K562 (cell line): ENCODE measurements around the gene PM20D2. TPM values are rescaled to one million over a fixed set of nuclear protein-coding genes. Genes with fewer than 3 reads are reported as not detected.

Experiments used
- ASH1L ChIP-seq: fragments of 450-650 bp; IDR thresholded peaks from 2 replicates; pipeline ENCODE4 v1.6.1; 2018; ENCODE audit warnings: borderline replicate concordance, mild to moderate bottlenecking, low read depth; ENCODE audit not compliant: partially characterized antibody
- BDP1 ChIP-seq: IDR thresholded peaks from 3 replicates; pipeline ENCODE4 v1.6.1; 2011; ENCODE audit not compliant: insufficient read length, insufficient read depth
- BRF1 ChIP-seq: IDR thresholded peaks from 3 replicates; pipeline ENCODE4 v1.6.1; 2011; ENCODE audit warnings: borderline replicate concordance, mild to moderate bottlenecking; ENCODE audit not compliant: insufficient read length; ENCODE audit errors: extremely low read depth
- DACH1 ChIP-seq: fragments of 450-650 bp; IDR thresholded peaks from 2 replicates; pipeline ENCODE4 v1.6.1; 2018; ENCODE audit not compliant: partially characterized antibody
- FOXA1 ChIP-seq: fragments of 450-650 bp; IDR thresholded peaks from 2 replicates; pipeline ENCODE4 v1.6.1; 2016; ENCODE audit warnings: mild to moderate bottlenecking, borderline replicate concordance
- KLF6 ChIP-seq: fragments of 250-450 bp; sonication (Bioruptor Pico); IDR thresholded peaks from 2 replicates; pipeline ENCODE4 v1.4.0; 2020; ENCODE audit warnings: mild to moderate bottlenecking, moderate library complexity, borderline replicate concordance
- MECOM ChIP-seq: fragments of 250-450 bp; sonication (Bioruptor Pico); IDR thresholded peaks from 2 replicates; pipeline ENCODE4 v1.8.0; 2022; ENCODE audit warnings: inconsistent platforms
- NONO ChIP-seq, 2 experiments: fragments of 200-400 bp in 1 of 2; fragments of 450-650 bp in 1 of 2; formaldehyde crosslinking in 1 of 2; IDR thresholded peaks; 2 replicates each; pipeline ENCODE4 v1.6.1; 2017; ENCODE audit warnings: low read depth in 2 of 2, mild to moderate bottlenecking in 2 of 2, moderate library complexity in 2 of 2, low read length in 1 of 2
- NR1H2 ChIP-seq: sonication (generic); formaldehyde crosslinking; IDR thresholded peaks from 2 replicates; pipeline ENCODE4 v1.4.0; 2020; ENCODE audit warnings: mild to moderate bottlenecking, missing genetic modification reagents
- POLR2AphosphoS2 ChIP-seq: IDR thresholded peaks from 2 replicates; pipeline ENCODE4 v1.6.1; 2012; ENCODE audit warnings: low read length, improper control_type of control experiment
- SMAD3 ChIP-seq: fragments of 450-650 bp; formaldehyde crosslinking; conservative IDR thresholded peaks from 2 replicates; pipeline ENCODE4 v1.4.0; 2020; ENCODE audit warnings: mild to moderate bottlenecking
- SMC3 ChIP-seq: conservative IDR thresholded peaks from 2 replicates; pipeline ENCODE4 v1.6.1; 2011; ENCODE audit warnings: low read depth, low read length, improper control_type of control experiment; ENCODE audit not compliant: insufficient read depth
- SOX6 ChIP-seq: fragments of 450-650 bp; IDR thresholded peaks from 2 replicates; pipeline ENCODE4 v1.6.1; 2014; ENCODE audit warnings: mild to moderate bottlenecking
- TAF15 ChIP-seq: fragments of 200-400 bp; formaldehyde crosslinking; IDR thresholded peaks from 2 replicates; pipeline ENCODE4 v1.6.1; 2017; ENCODE audit warnings: mild to moderate bottlenecking, low read depth, low read length, moderate library complexity
- XRCC3 ChIP-seq: fragments of 450-650 bp; IDR thresholded peaks from 2 replicates; pipeline ENCODE4 v1.6.1; 2017; ENCODE audit warnings: mild to moderate bottlenecking, moderate library complexity
- ZNF445 ChIP-seq: fragments of 250-450 bp; sonication (Bioruptor Pico); IDR thresholded peaks from 2 replicates; pipeline ENCODE4 v1.4.0; 2020; ENCODE audit warnings: low read depth, mild to moderate bottlenecking, moderate library complexity
- polyA plus RNA-seq, 8 experiments: library from polyadenylated mRNA; depleted of rRNA in 4 of 8; stranded (reverse) in 5 of 8; unstranded in 3 of 8; fragments of >200 nt; fragmentation: Nextera tagmentation in 2 of 8; fragmentation: Illumina TruSeq in 1 of 8; extraction: Ambion mirVana in 2 of 8; extraction: Trizol in 1 of 8; gene quantifications; 2 replicates each; pipeline versions ENCODE4 v1.2.1 to v1.2.3, GENCODE V29; 2011 to 2014; ENCODE audit warnings: inconsistent platforms in 1 of 8, missing spikeins in 1 of 8
- total RNA-seq, 7 experiments: library from RNA; depleted of rRNA in 6 of 7; stranded (reverse); fragments of >200 nt in 6 of 7; fragmentation: Illumina TruSeq in 2 of 7; extraction: Trizol in 2 of 7; gene quantifications; 2 replicates each; pipeline versions ENCODE4 v1.2.1 to v1.2.3, GENCODE V29; 2011 to 2021; ENCODE audit warnings: low replicate concordance in 1 of 7
- TF ChIP-seq, protein P1 (sequence below), 3 experiments: IDR thresholded peaks in 2 of 3; conservative IDR thresholded peaks in 1 of 3; 2 replicates each; pipeline ENCODE4 v1.5.1; 2011 to 2012; ENCODE audit warnings: low read length in 3 of 3, mild to moderate bottlenecking in 3 of 3, control low read depth in 2 of 3, improper control_type of control experiment in 1 of 3, inconsistent platforms in 1 of 3, low read depth in 1 of 3, mixed read lengths in 1 of 3, moderate library complexity in 1 of 3; ENCODE audit not compliant: insufficient read depth in 2 of 3
- TF ChIP-seq, protein P2 (sequence below), 2 experiments: fragments of 250-450 bp in 1 of 2; fragments of 450-650 bp in 1 of 2; sonication (Bioruptor Pico) in 1 of 2; IDR thresholded peaks; 2 replicates each; pipeline versions ENCODE4 v1.6.1 to v1.8.0; 2016 to 2021; ENCODE audit warnings: mild to moderate bottlenecking in 2 of 2, moderate library complexity in 2 of 2, missing compliant biosample characterization in 1 of 2, missing genetic modification characterization in 1 of 2
- TF ChIP-seq, protein P3 (sequence below): fragments of 450-650 bp; formaldehyde crosslinking; IDR thresholded peaks from 2 replicates; pipeline ENCODE4 v1.4.0; 2020; ENCODE audit warnings: mild to moderate bottlenecking, moderate library complexity
- TF ChIP-seq, protein P4 (sequence below): sonication (generic); formaldehyde crosslinking; IDR thresholded peaks from 2 replicates; pipeline ENCODE4 v1.8.0; 2022; ENCODE audit warnings: mild to moderate bottlenecking, missing genetic modification reagents, borderline replicate concordance
- TF ChIP-seq, protein P5 (sequence below): fragments of 250-450 bp; sonication (Bioruptor Pico); IDR thresholded peaks from 2 replicates; pipeline ENCODE4 v1.5.0; 2020; ENCODE audit warnings: mild to moderate bottlenecking

PM20D2 gene
- total and polyA plus RNA-seq, 9 of the 15 experiments (the other 6 are each of a cell fraction or from before 2014, with no cell fraction given) = 0.30 to 2.6 (median 1.00) TPM

DNA sequence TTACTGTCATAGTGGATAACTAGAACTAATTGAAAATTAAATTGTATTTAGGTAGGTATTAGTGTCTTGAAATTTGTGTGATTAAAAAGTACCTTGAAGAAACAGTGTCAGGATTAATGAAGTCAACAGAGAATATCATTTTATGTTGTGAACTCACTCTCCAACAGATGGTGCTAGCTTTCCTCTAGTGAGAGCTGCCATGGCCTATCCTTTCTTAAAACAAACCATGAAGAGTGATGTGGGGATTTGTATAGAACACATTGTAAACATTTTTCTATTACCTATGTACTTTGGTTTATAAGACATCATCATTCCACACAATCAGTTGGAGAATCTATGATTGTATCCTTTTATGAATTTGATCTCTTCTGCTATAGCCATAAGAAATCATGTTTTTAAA is 23.2 kb upstream of the PM20D2 start (continued):
- TF ChIP-seq, protein P1, sequence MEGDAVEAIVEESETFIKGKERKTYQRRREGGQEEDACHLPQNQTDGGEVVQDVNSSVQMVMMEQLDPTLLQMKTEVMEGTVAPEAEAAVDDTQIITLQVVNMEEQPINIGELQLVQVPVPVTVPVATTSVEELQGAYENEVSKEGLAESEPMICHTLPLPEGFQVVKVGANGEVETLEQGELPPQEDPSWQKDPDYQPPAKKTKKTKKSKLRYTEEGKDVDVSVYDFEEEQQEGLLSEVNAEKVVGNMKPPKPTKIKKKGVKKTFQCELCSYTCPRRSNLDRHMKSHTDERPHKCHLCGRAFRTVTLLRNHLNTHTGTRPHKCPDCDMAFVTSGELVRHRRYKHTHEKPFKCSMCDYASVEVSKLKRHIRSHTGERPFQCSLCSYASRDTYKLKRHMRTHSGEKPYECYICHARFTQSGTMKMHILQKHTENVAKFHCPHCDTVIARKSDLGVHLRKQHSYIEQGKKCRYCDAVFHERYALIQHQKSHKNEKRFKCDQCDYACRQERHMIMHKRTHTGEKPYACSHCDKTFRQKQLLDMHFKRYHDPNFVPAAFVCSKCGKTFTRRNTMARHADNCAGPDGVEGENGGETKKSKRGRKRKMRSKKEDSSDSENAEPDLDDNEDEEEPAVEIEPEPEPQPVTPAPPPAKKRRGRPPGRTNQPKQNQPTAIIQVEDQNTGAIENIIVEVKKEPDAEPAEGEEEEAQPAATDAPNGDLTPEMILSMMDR (IDR thresholded peaks at IDR 0.05 in 2 of 3, conservative IDR thresholded peaks at IDR 0.05 in 1 of 3; ENCODE audit: insufficient read depth in 2 of 3, low read depth in 1 of 3, low read length in 3 of 3) = peak; percentile 2 to 58 (median 37); a peak in 4 of 6 replicates
- TF ChIP-seq SMC3 (0 out of 2 replicates have a peak, but pooled peaks have one; percentile 17), POLR2AphosphoS2 (no peak), XRCC3 (no peak), NONO (IDR thresholded peaks at IDR 0.05; ENCODE audit: low read depth in 2 of 2, low read length in 1 of 2) (no peak), ASH1L (no peak), ZNF445 (no peak), KLF6 (CRISPR knock-in tag) (no peak), SMAD3 (no peak), NR1H2 (CRISPR knock-in tag) (no peak), TAF15 (no peak), MECOM (CRISPR knock-in tag) (no peak), SOX6 (no peak), BRF1 (no peak), FOXA1 (no peak), DACH1 (peak; percentile 36), BDP1 (no peak)
- TF ChIP-seq, protein P2, sequence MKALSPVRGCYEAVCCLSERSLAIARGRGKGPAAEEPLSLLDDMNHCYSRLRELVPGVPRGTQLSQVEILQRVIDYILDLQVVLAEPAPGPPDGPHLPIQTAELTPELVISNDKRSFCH (CRISPR knock-in tag; IDR thresholded peaks at IDR 0.05) = no peak
- TF ChIP-seq, protein P2 (tag; IDR thresholded peaks at IDR 0.05) = no peak
- TF ChIP-seq, protein P3, sequence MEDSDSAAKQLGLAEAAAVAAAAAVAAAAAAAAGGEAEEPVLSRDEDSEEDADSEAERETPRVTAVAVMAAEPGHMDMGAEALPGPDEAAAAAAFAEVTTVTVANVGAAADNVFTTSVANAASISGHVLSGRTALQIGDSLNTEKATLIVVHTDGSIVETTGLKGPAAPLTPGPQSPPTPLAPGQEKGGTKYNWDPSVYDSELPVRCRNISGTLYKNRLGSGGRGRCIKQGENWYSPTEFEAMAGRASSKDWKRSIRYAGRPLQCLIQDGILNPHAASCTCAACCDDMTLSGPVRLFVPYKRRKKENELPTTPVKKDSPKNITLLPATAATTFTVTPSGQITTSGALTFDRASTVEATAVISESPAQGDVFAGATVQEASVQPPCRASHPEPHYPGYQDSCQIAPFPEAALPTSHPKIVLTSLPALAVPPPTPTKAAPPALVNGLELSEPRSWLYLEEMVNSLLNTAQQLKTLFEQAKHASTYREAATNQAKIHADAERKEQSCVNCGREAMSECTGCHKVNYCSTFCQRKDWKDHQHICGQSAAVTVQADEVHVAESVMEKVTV = peak; percentile 55; the same call in 1 of the 2 replicates
- TF ChIP-seq, protein P4, sequence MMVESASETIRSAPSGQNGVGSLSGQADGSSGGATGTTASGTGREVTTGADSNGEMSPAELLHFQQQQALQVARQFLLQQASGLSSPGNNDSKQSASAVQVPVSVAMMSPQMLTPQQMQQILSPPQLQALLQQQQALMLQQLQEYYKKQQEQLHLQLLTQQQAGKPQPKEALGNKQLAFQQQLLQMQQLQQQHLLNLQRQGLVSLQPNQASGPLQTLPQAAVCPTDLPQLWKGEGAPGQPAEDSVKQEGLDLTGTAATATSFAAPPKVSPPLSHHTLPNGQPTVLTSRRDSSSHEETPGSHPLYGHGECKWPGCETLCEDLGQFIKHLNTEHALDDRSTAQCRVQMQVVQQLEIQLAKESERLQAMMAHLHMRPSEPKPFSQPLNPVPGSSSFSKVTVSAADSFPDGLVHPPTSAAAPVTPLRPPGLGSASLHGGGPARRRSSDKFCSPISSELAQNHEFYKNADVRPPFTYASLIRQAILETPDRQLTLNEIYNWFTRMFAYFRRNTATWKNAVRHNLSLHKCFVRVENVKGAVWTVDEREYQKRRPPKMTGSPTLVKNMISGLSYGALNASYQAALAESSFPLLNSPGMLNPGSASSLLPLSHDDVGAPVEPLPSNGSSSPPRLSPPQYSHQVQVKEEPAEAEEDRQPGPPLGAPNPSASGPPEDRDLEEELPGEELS (CRISPR knock-in tag) = no peak
- TF ChIP-seq, protein P5, sequence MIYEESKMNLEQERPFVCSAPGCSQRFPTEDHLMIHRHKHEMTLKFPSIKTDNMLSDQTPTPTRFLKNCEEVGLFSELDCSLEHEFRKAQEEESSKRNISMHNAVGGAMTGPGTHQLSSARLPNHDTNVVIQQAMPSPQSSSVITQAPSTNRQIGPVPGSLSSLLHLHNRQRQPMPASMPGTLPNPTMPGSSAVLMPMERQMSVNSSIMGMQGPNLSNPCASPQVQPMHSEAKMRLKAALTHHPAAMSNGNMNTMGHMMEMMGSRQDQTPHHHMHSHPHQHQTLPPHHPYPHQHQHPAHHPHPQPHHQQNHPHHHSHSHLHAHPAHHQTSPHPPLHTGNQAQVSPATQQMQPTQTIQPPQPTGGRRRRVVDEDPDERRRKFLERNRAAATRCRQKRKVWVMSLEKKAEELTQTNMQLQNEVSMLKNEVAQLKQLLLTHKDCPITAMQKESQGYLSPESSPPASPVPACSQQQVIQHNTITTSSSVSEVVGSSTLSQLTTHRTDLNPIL (CRISPR knock-in tag) = no peak
